GM12878 (cell line): Measurements from ENCODE around the gene HEMK1. TPM values are rescaled to one million over a fixed set of nuclear protein-coding genes. Genes with fewer than 3 reads are reported as not detected.

Experiments used
- ATAC-seq: fragments of 200-7000 bp; cut with Tn5 transposase; 3 replicates; pipeline ENCODE4 v1.9.1; 2020; ENCODE audit warnings: mild to moderate bottlenecking, moderate library complexity
- BruUV-seq: library from RNA; stranded (reverse); fragments of 400-500 nt; replicated peaks from 2 replicates; lab custom pipeline; 2021; lab: Mats Ljungman, UMichigan
- CTCF ChIA-PET: fragments of 300-600 bp; sonication (Branson Sonifier 250); formaldehyde crosslinking; extraction: SDS; loops from one replicate; lab custom pipeline; 2021; ENCODE audit warnings: inconsistent platforms; lab: Yijun Ruan, JAX
- POLR2A ChIA-PET: fragments of 350-600 bp; formaldehyde crosslinking; extraction: SDS; loops from one replicate; lab custom pipeline; 2021; ENCODE audit warnings: inconsistent platforms; lab: Charles Lee
- RAD21 ChIA-PET: fragments of 300-600 bp; sonication (Branson Sonifier 250); formaldehyde crosslinking; loops from one replicate; lab custom pipeline; 2023; ENCODE audit warnings: antibody characterized with exemption; ENCODE audit not compliant: unreplicated experiment; lab: Charles Lee
- SMC1A ChIA-PET: fragments of 300-600 bp; sonication (Branson Sonifier 250); formaldehyde crosslinking; loops from one replicate; lab custom pipeline; 2023; ENCODE audit not compliant: unreplicated experiment, uncharacterized antibody; lab: Charles Lee
- DNase-seq: peaks from one replicate; pipeline ENCODE4 v3.0.0-alpha.2; 2011; ENCODE audit warnings: low read depth, low spot score
- FAIRE-seq: peaks from 3 replicates; lab custom pipeline; 2011; peaks lifted over from hg19 to GRCh38; lab: Jason Lieb, UNC
- H2AFZ ChIP-seq: 2 replicates; pipeline ENCODE4 v1.6.0; 2011; ENCODE audit warnings: low read depth, low read length, control low read depth; ENCODE audit not compliant: control insufficient read depth
- H3K27ac ChIP-seq: 2 replicates; pipeline ENCODE4 v1.5.1; 2011; ENCODE audit warnings: control low read depth; ENCODE audit not compliant: control insufficient read depth, insufficient read depth
- H3K27me3 ChIP-seq, 2 experiments: replicated peaks in 1 of 2; 2 replicates each; pipeline versions ENCODE4 v1.6.0 to v1.6.1; 2011; ENCODE audit warnings: low read length in 1 of 2; ENCODE audit not compliant: control insufficient read depth in 2 of 2, insufficient read depth in 2 of 2
- H3K36me3 ChIP-seq, 2 experiments: 2 replicates each; pipeline ENCODE4 v1.5.1; 2011; ENCODE audit warnings: low read length in 1 of 2; ENCODE audit not compliant: control insufficient read depth in 2 of 2, insufficient read depth in 2 of 2
- H3K4me1 ChIP-seq: 2 replicates; pipeline ENCODE4 v1.6.1; 2011; ENCODE audit warnings: mild to moderate bottlenecking, low read length, moderate library complexity, mixed read lengths; ENCODE audit not compliant: control insufficient read depth, insufficient read depth
- H3K4me2 ChIP-seq: 2 replicates; pipeline ENCODE4 v1.6.0; 2011; ENCODE audit warnings: control low read depth; ENCODE audit not compliant: control insufficient read depth, insufficient read depth
- H3K4me3 ChIP-seq: fragments of 200-600 bp; sonication (generic); 2 replicates; pipeline ENCODE4 v1.5.1; 2016
- H3K79me2 ChIP-seq: 2 replicates; pipeline ENCODE4 v1.6.0; 2011; ENCODE audit warnings: low read length; ENCODE audit not compliant: control insufficient read depth, insufficient read depth
- H3K9ac ChIP-seq: 2 replicates; pipeline ENCODE4 v1.8.0; 2011; ENCODE audit warnings: low read length, control low read depth, mixed read lengths; ENCODE audit not compliant: control insufficient read depth, insufficient read depth
- H3K9me3 ChIP-seq: replicated peaks from 3 replicates; pipeline ENCODE4 v1.5.1; 2011; ENCODE audit warnings: mild to moderate bottlenecking, low read length; ENCODE audit not compliant: control insufficient read depth, insufficient read depth
- H4K20me1 ChIP-seq: 2 replicates; pipeline ENCODE4 v1.6.0; 2011; ENCODE audit not compliant: control insufficient read depth, insufficient read depth
- CHD4 ChIP-seq: fragments of 200-600 bp; sonication (generic); IDR thresholded peaks from 2 replicates; pipeline ENCODE4 v1.6.1; 2016; ENCODE audit warnings: mild to moderate bottlenecking
- DPF2 ChIP-seq: fragments of 450-650 bp; IDR thresholded peaks from 2 replicates; pipeline ENCODE4 v1.6.1; 2017; ENCODE audit warnings: mild to moderate bottlenecking
- E4F1 ChIP-seq: fragments of 450-650 bp; IDR thresholded peaks from 2 replicates; pipeline ENCODE4 v1.6.1; 2018; ENCODE audit warnings: borderline replicate concordance, mild to moderate bottlenecking; ENCODE audit not compliant: partially characterized antibody
- FOXK2 ChIP-seq: fragments of 450-650 bp; IDR thresholded peaks from 2 replicates; pipeline ENCODE4 v1.6.1; 2017; ENCODE audit warnings: mild to moderate bottlenecking, moderate library complexity
- HCFC1 ChIP-seq: fragments of 150-350 bp; IDR thresholded peaks from 2 replicates; pipeline ENCODE4 v1.6.1; 2014; ENCODE audit warnings: low read length
- IKZF1 ChIP-seq: fragments of 450-650 bp; conservative IDR thresholded peaks from 2 replicates; pipeline ENCODE4 v1.6.1; 2017; ENCODE audit warnings: antibody characterized with exemption, mild to moderate bottlenecking
- JUND ChIP-seq: IDR thresholded peaks from 2 replicates; pipeline ENCODE4 v1.6.1; 2012; ENCODE audit warnings: low read depth, mild to moderate bottlenecking, low read length, improper control_type of control experiment, moderate library complexity
- MTA2 ChIP-seq: fragments of 450-650 bp; IDR thresholded peaks from 2 replicates; pipeline ENCODE4 v1.6.1; 2016; ENCODE audit warnings: low read depth, mild to moderate bottlenecking, moderate library complexity
- MYB ChIP-seq: fragments of 150-350 bp; IDR thresholded peaks from 2 replicates; pipeline ENCODE4 v1.6.1; 2014; ENCODE audit warnings: mild to moderate bottlenecking, low read depth, low read length, borderline replicate concordance
- NR2C1 ChIP-seq: fragments of 450-650 bp; IDR thresholded peaks from 2 replicates; pipeline ENCODE4 v1.6.1; 2017; ENCODE audit warnings: antibody characterized with exemption, mild to moderate bottlenecking, moderate library complexity
- PAX5 ChIP-seq: IDR thresholded peaks from 2 replicates; pipeline ENCODE4 v1.6.1; 2011; ENCODE audit warnings: low read depth, low read length, borderline replicate concordance
- PAX8 ChIP-seq: fragments of 450-650 bp; IDR thresholded peaks from 2 replicates; pipeline ENCODE4 v1.6.1; 2017; ENCODE audit warnings: mild to moderate bottlenecking, moderate library complexity
- PML ChIP-seq: IDR thresholded peaks from 2 replicates; pipeline ENCODE4 v1.6.1; 2012; ENCODE audit warnings: low read length, inconsistent platforms
- SKIL ChIP-seq: fragments of 450-650 bp; IDR thresholded peaks from 2 replicates; pipeline ENCODE4 v1.6.1; 2017; ENCODE audit warnings: mild to moderate bottlenecking, low read depth, inconsistent platforms; ENCODE audit not compliant: poor library complexity, severe bottlenecking
- SMAD1 ChIP-seq: fragments of 450-650 bp; IDR thresholded peaks from 2 replicates; pipeline ENCODE4 v1.6.1; 2018; ENCODE audit warnings: mild to moderate bottlenecking, low read depth; ENCODE audit not compliant: partially characterized antibody
- SREBF1 ChIP-seq: IDR thresholded peaks from 2 replicates; pipeline ENCODE4 v1.6.1; 2012; ENCODE audit warnings: mild to moderate bottlenecking, low read length
- TARDBP ChIP-seq: IDR thresholded peaks from 2 replicates; pipeline ENCODE4 v1.6.1; 2016; ENCODE audit warnings: borderline replicate concordance
- ZBED1 ChIP-seq: IDR thresholded peaks from 2 replicates; pipeline ENCODE4 v1.6.1; 2016; ENCODE audit warnings: borderline replicate concordance
- ZNF207 ChIP-seq: fragments of 450-650 bp; IDR thresholded peaks from 2 replicates; pipeline ENCODE4 v1.6.1; 2014; ENCODE audit warnings: antibody characterized with exemption, mild to moderate bottlenecking, borderline replicate concordance
- ZNF217 ChIP-seq: fragments of 450-650 bp; IDR thresholded peaks from 2 replicates; pipeline ENCODE4 v1.6.1; 2017; ENCODE audit warnings: antibody characterized with exemption, mild to moderate bottlenecking
- ZNF384 ChIP-seq: IDR thresholded peaks from 2 replicates; pipeline ENCODE4 v1.6.1; 2012; ENCODE audit warnings: low read depth, mild to moderate bottlenecking, low read length, improper control_type of control experiment, borderline replicate concordance
- ZZZ3 ChIP-seq: IDR thresholded peaks from 2 replicates; pipeline ENCODE4 v1.6.1; 2011; ENCODE audit warnings: low read depth; ENCODE audit not compliant: control insufficient read depth, insufficient read length
- WGBS: methylation state at CpG from one replicate; pipeline ENCODE4 v1.1.6; 2016; ENCODE audit warnings: low lambda C conversion rate; ENCODE audit not compliant: insufficient replicate concordance, insufficient coverage; ENCODE audit errors: missing lambda C conversion rate; 5-methylcytosine and 5-hydroxymethylcytosine counted together
- in situ Hi-C: fragments of 300-500 bp; cut with MboI; formaldehyde crosslinking; loops from 9 replicates; pipeline ENCODE4 v1.14.3; 2018; ENCODE audit warnings: mixed read lengths
- intact Hi-C: fragments of 100-400 bp; cut with micrococcal nuclease; formaldehyde crosslinking; loops from one replicate; pipeline ENCODE4 v1.14.2; 2022; ENCODE audit not compliant: unreplicated experiment
- polyA plus RNA-seq, 11 experiments: library from polyadenylated mRNA; depleted of rRNA in 4 of 11; unstranded in 6 of 11; stranded (reverse) in 5 of 11; fragments of >200 nt; fragmentation: Nextera tagmentation in 4 of 11; fragmentation: Illumina TruSeq in 1 of 11; extraction: Ambion mirVana in 4 of 11; extraction: Trizol in 1 of 11; gene quantifications; 1 replicate in 1 of 11; 2 replicates in 10 of 11; pipeline versions ENCODE4 v1.2.1 to v1.2.3, GENCODE V29; 2011 to 2016; ENCODE audit warnings: inconsistent platforms in 2 of 11, missing spikeins in 2 of 11, low read depth in 1 of 11
- total RNA-seq, 4 experiments: library from RNA; depleted of rRNA in 3 of 4; stranded (reverse); fragments of >200 nt in 3 of 4; fragmentation: Illumina TruSeq in 1 of 4; extraction: Trizol in 1 of 4; gene quantifications; 2 replicates each; pipeline versions ENCODE4 v1.2.1 to v1.2.3, GENCODE V29; 2013 to 2021

HEMK1 gene
- total and polyA plus RNA-seq, 10 of the 15 experiments (the other 5 are each of a cell fraction or from before 2014, with no cell fraction given) = 2.8 to 19.0 (median 12.0) TPM

- H3K79me2 ChIP-seq = no peaks in the 10 kb centered on the region
- FAIRE-seq = peak; percentile 47
- CTCF ChIA-PET = interaction anchor here (0.6 to 13.9 kb wide), 19 partner anchors 8 to 890 kb away, joined by 3 to 410 read pairs (median 4); partner anchors contain the start of genes C3orf18 and HEMK1
- H2AFZ ChIP-seq = peak within 1 kb of the TSS; percentile 50
- no peak for DNase-seq
- SMC1A ChIA-PET = interaction anchor here (0.6 to 11.4 kb wide), 12 partner anchors 10 to 275 kb away, joined by 3 to 186 read pairs (median 4); partner anchors contain the start of genes C3orf18 and HEMK1
- H3K9me3 ChIP-seq = no peaks in the 10 kb centered on the region
- RAD21 ChIA-PET = interaction anchor here (0.5 to 12.9 kb wide), 17 partner anchors 10 to 889 kb away, joined by 3 to 244 read pairs (median 5); partner anchors contain the start of genes C3orf18, CYB561D2, DCAF1 and HEMK1
- intact Hi-C loops (loop anchor here (2.0 kb wide), 1 partner anchor 21 kb away; no protein-coding TSS in a partner anchor), in situ Hi-C loops (loop anchor here (5.0 to 25.0 kb wide), 3 partner anchors 34 to 1076 kb away; no protein-coding TSS in a partner anchor)
- POLR2A ChIA-PET = interaction anchor here (1.0 to 5.0 kb wide), 7 partner anchors 10 to 274 kb away, joined by 3 to 54 read pairs (median 10); partner anchors contain the start of genes C3orf18 and HEMK1
- H3K9ac ChIP-seq = peak within 1 kb of the TSS; percentile 75
- peak within 1 kb of the TSS; percentile 85 for H3K4me3 ChIP-seq
- no TSS peak for BruUV-seq
- H3K36me3 ChIP-seq = no peaks in the 10 kb centered on the region
- WGBS = under 1% methylated on average over 57 of the region's 75 CpGs
- peak; percentile 88 for ATAC-seq
- H4K20me1 ChIP-seq = no peaks in the 10 kb centered on the region
- H3K4me1 ChIP-seq = peaks cover 19% of the 10 kb centered on the region
- H3K27ac ChIP-seq = peak within 1 kb of the TSS; percentile 61
- peak within 1 kb of the TSS; percentile 97 for H3K4me2 ChIP-seq
- no peaks in the 10 kb centered on the region for H3K27me3 ChIP-seq
- no peak for TF ChIP-seq PAX8
- TF ChIP-seq FOXK2 = no peak
- no peak for TF ChIP-seq JUND
- no peak for TF ChIP-seq ZNF384
- no peak for TF ChIP-seq PML
- TF ChIP-seq E4F1 = peak; percentile 32
- no peak for TF ChIP-seq NR2C1
- no peak for TF ChIP-seq ZBED1
- TF ChIP-seq ZZZ3 = no peak
- no peak; the same call in 1 of the 2 replicates for TF ChIP-seq MTA2
- TF ChIP-seq SKIL = no peak
- no peak for TF ChIP-seq SREBF1
- peak; percentile 50 for TF ChIP-seq DPF2
- TF ChIP-seq MYB = no peak
- TF ChIP-seq HCFC1 = no peak
- TF ChIP-seq IKZF1 = peak; percentile 72
- TF ChIP-seq TARDBP = no peak
- TF ChIP-seq ZNF217 = no peak
- no peak for TF ChIP-seq CHD4
- TF ChIP-seq ZNF207 = no peak
- TF ChIP-seq PAX5 = no peak
- no peak for TF ChIP-seq SMAD1
Observed at GRCh38 chr3:50611464-50612233, 42.3 kb downstream of the HEMK1 start, which contains the start of gene CISH. Gene CISH (minus strand): TSS chr3:50611774. CDS start chr3:50611650, 124 bp downstream.
